SIG-M5 treated with dmso at 0.1 percent for 504 hours (cell line): ENCODE results near the gene TMEM106A.
"Not testable (repeated sequence)": the region's sequence is repeated elsewhere in the genome, so short reads cannot be mapped to it uniquely, and the experiment has no call there.

Source experiments
- DNase-seq: peaks from one replicate; lab custom pipeline; 2025; ENCODE audit not compliant: unreplicated experiment; lab: John Stamatoyannopoulos, UW

Gene TMEM106A, protein sequence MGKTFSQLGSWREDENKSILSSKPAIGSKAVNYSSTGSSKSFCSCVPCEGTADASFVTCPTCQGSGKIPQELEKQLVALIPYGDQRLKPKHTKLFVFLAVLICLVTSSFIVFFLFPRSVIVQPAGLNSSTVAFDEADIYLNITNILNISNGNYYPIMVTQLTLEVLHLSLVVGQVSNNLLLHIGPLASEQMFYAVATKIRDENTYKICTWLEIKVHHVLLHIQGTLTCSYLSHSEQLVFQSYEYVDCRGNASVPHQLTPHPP

DNA sequence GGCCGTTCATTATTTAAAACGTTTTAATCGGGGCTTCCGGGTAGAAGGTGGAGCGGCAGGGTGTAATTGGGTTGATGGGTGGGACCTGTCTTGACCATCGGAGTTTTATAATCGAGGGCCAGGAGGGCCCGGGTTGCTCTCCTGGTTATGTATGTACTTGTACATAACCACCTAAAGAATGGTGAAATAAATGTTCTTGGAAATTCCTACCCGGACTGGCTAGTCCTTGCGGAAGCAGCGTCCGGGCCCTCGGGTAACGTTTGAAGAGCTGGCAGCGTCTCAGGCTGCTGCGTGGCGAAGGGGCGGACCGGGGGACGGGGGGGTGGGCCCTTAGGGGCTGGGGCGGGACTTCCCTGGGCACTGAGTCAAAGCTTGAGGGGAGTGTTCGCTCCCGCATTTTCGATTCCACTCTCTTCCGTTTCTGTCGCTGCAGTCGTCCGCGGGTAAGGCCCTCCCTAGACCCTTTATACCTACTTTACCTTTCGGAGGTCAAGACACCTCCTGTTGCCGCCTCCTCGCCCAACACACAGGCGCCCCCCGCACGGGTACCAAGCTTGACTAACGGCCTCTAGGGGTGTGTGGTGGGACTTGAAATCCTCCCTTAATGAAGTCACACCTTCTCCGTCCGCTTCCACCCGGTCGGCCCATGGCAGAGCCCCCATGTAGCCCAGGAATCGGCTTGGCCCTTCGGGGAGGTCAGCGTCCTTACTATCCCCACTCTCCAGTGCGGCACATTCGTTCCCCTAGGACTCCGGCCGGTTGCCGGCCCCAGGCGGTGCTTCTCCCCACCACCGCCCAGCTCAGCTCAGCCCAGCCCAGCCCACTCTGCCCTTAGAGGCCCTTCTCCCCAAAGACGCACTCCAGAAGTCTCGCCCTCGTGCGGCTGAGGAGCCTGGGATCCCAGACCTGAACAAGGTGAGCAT, at the start of gene TMEM106A:
TSS of gene TMEM106A (plus strand) at position 396 of the 923 bp plus-strand sequence. CDS start 1,167 bp downstream, outside the sequence.
- peak; percentile 88 for DNase-seq

GRCh38 chr17:43165971-43166370, 45.7 kb upstream of the TMEM106A start:
- not testable (repeated sequence) for DNase-seq

- DNase-seq, result peak; percentile 55
These were observed 42.0 kb upstream of the TMEM106A start for GRCh38 chr17:43169561-43170139.

DNA sequence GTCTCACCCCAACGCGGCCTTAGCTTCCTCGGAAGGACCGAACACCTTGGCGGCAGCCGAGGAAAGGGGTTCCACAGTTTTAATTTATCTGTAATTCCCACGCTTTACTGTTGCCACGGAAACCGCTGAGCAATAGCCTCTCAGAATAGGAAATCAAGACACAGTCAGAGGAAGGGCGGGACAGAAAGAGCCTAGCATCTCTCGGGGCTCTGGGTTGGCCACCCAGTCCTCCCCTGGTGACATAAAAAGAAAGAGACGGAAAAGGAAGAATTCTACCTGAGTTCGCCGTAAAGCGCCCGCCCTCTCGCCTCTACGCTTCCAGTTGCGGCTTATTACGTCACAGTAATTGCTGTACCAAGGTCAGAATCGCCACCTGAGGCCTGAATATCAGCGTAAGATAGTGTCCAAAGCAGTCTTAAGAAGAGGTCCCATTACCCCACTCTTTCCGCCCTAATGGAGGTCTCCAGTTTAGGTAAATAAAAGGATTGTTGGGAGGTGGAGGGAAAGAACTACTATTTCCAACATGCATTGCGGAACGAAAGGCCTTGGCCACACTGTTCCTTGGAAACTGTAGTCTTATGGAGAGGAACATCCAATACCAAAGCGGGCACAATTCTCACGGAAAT, 41.4 kb upstream of the TMEM106A start:
- peak; percentile 99 for DNase-seq

- peak; percentile 100 for DNase-seq
These were observed 40.7 kb upstream of the TMEM106A start, which contains the start of gene NBR1 for GRCh38 chr17:43170766-43171585. Gene NBR1, plus strand, starts transcription at chr17:43171214. Its CDS starts 4,586 bp downstream, at chr17:43175800.

GRCh38 chr17:43171586-43172487, 39.8 kb upstream of the TMEM106A start:
- DNase-seq, result peak; percentile 96

DNA sequence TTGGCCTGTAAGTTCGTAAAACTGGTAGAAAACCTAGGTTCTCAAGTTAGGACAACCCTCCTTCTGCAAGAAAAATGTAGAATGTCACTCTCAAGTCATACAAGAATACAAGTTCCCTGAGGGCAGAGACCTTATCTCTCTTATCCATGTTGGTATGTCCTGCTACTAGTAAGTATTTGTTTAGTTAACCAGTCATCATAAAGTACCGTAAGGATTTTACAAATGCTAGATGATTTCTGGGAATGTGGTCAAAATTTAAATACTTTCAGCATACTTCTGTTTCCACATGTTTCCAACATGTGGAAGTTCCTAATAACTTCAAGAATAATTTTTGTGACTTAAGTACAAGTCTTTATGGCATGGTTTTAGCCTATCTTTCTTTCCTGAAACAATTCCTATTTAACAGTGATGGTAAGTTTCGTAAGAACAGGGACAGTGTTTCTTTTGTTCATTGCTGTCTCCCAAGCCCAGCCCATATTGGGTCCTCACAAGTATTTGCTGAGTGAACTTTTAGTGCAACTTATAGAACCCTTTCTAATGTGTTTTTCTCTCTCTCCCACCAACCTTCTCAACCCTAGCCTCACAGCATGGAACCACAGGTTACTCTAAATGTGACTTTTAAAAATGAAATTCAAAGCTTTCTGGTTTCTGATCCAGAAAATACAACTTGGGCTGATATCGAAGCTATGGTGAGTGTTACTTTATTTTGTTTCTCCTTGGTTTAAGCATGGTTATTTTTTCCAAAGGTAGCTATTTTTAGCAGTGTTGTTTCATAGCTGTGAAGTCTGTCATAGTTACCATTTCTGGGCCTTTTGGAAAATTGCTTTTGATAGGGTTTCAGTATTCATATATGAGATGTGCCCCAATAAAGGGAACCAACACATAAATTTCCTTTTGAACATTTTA, 36.2 kb upstream of the TMEM106A start:
- no peak for DNase-seq

DNA sequence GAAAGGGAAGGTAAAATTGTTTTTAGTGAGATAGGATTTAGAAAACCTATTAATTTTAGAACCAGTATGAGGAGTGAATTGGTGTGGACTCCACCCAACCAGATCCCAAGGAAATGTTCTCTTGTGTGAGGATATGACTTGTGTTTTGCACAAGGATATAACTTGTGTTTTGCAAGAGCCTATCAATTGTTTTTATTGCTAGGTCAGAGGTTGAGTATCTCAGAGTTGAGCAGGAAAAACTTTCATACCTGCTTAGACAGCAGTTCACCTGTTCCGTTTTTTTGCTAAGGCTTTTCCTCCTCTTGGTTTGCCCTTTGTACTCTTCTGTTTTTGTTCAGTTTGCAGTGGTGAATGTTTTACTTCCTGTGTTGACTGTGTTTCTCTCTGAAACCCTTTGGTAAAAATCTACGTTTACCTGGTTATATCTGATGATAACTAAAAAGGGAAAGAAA, 35.5 kb upstream of the TMEM106A start:
- no peak for DNase-seq

DNA sequence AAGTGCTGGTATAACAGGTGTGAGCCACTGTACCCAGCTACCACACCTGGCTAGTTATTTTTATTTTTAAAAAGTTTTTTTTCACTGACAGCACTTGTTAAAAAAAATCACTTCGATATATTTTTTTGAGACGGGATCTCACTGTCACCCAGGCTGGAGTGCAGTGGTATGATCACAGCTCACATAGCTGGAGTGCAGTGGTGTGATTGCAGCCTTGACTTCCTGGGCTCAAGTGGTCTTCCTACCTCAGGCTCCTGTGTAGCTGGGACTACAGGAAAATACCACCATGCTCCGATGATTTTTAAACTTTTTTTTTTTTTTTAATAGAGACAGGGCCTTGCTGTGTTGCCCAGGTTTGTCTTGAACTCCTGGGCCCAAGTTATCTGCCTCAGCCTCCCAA, 27.8 kb upstream of the TMEM106A start:
- no peak for DNase-seq

- not testable (repeated sequence) for DNase-seq
These were observed 25.0 kb upstream of the TMEM106A start for GRCh38 chr17:43186656-43187055.

GRCh38 chr17:43193251-43193650, 18.4 kb upstream of the TMEM106A start:
- DNase-seq, result no peak

DNA sequence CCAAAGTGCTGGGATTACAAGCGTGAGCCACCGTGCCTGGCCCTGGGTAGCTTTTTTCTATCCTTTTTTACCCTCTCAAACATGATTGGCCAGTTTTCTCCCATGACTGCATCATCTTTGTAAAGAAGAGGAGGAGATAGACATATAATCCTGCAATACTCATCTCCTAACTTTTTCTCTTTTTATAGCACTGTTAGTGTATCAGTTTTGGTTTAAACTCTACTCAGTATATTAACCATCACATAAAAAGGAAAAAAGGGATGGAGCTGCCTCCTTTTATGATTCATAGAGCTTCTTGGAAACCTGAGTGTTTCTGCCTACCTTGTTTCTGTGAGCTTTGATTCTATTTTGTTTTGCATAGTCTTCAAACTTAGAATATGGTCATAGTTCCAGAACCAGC, 12.0 kb upstream of the TMEM106A start:
- DNase-seq, result no peak

DNA sequence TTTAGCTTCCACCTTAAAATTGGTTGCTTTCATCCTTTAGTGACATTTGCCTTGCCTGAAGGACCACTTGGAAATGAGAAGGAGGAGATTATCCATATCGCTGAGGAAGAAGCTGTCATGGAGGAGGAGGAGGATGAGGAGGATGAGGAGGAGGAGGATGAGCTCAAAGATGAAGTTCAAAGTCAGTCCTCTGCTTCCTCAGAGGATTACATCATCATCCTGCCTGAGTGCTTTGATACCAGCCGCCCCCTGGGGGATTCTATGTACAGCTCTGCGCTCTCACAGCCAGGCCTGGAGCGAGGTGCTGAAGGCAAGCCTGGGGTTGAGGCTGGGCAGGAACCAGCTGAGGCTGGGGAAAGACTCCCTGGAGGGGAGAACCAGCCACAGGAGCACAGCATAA, 11.5 kb upstream of the TMEM106A start:
- DNase-seq, result peak; percentile 15

DNA sequence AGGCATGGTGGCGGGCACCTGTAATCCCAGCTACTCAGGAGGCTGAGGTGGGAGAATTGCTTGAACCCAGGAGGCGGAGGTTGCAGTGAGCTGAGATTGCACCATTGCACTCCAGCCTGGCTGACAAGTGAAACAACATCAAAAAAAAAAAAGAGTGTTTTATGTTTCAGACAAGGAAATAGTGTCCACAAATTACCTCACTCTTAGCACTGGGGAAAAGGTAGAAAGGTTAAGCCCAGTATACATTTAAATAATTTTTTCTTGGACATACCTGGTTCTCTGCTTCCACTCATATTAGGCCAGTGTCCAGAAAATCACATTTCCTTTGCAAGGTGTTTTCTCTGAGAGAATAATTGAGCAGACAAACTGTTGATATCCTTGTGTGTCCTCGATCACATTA, 8.7 kb upstream of the TMEM106A start:
- not testable (repeated sequence) for DNase-seq

- no peak for DNase-seq
These were observed 1.1 kb upstream of the TMEM106A start for GRCh38 chr17:43210576-43210975.

GRCh38 chr17:43211123-43211479, 574 bp upstream of the TMEM106A start:
- no peak for DNase-seq

GRCh38 chr17:43212641-43213490, 1.2 kb downstream of the TMEM106A start:
- DNase-seq, result peak; percentile 52
